Measurements from ENCODE around the gene HEATR9.

- TF ChIP-seq POLR2A (IDR thresholded peaks at IDR 0.05; ENCODE audit: low read length) (no peak), GATA1 (IDR thresholded peaks at IDR 0.05; ENCODE audit: low read depth, low read length) (no peak)
Observed at GRCh38 chr17:35875800-35876139, 7.1 kb upstream of the HEATR9 start.

Measured in erythroblast (primary cell).